UCSD-AML1 (cell line): Measurements from ENCODE around the gene DPYSL3.
"Not testable (repeated sequence)": the region's sequence is repeated elsewhere in the genome, so short reads cannot be mapped to it uniquely, and the experiment has no call there.

Source experiments
- DNase-seq: peaks from one replicate; lab custom pipeline; 2025; ENCODE audit not compliant: unreplicated experiment; lab: John Stamatoyannopoulos, UW

DPYSL3 gene

GRCh38 chr5:147509710-147510651 lies at the start of gene DPYSL3:
DPYSL3 (minus strand) TSS chr5:147510068; CDS start chr5:147509858, 210 bp downstream.
- no peak for DNase-seq

GRCh38 chr5:147558826-147559225 lies 49.0 kb upstream of the DPYSL3 start:
- DNase-seq: no peak

GRCh38 chr5:147557876-147558745 lies 48.2 kb upstream of the DPYSL3 start:
- no peak for DNase-seq

GRCh38 chr5:147555176-147555575 lies 45.3 kb upstream of the DPYSL3 start:
- DNase-seq: no peak

- no peak for DNase-seq
Measured at GRCh38 chr5:147554261-147554817, 44.5 kb upstream of the DPYSL3 start.

GRCh38 chr5:147553817-147554216 lies 43.9 kb upstream of the DPYSL3 start:
- not testable (repeated sequence) for DNase-seq

- no peak for DNase-seq
Measured at GRCh38 chr5:147552897-147553296, 43.0 kb upstream of the DPYSL3 start.

GRCh38 chr5:147551677-147552076 lies 41.8 kb upstream of the DPYSL3 start:
- DNase-seq: no peak

GRCh38 chr5:147547730-147548129 lies 37.9 kb upstream of the DPYSL3 start:
- DNase-seq: no peak

GRCh38 chr5:147544556-147544955 lies 34.7 kb upstream of the DPYSL3 start:
- no peak for DNase-seq

- no peak for DNase-seq
Measured at GRCh38 chr5:147539053-147539452, 29.2 kb upstream of the DPYSL3 start.

- DNase-seq: no peak
Measured at GRCh38 chr5:147538236-147538635, 28.4 kb upstream of the DPYSL3 start.

GRCh38 chr5:147534172-147534951 lies 24.5 kb upstream of the DPYSL3 start:
- DNase-seq: no peak

GRCh38 chr5:147532156-147532555 lies 22.3 kb upstream of the DPYSL3 start:
- DNase-seq: no peak

- DNase-seq: no peak
Measured at GRCh38 chr5:147530530-147531389, 20.9 kb upstream of the DPYSL3 start.

GRCh38 chr5:147523069-147523468 lies 13.2 kb upstream of the DPYSL3 start:
- no peak for DNase-seq

GRCh38 chr5:147522435-147522834 lies 12.6 kb upstream of the DPYSL3 start:
- DNase-seq: no peak

- no peak for DNase-seq
Measured at GRCh38 chr5:147520450-147520849, 10.6 kb upstream of the DPYSL3 start.

GRCh38 chr5:147519380-147519779 lies 9.5 kb upstream of the DPYSL3 start:
- no peak for DNase-seq

- no peak for DNase-seq
Measured at GRCh38 chr5:147517383-147517782, 7.5 kb upstream of the DPYSL3 start.
